GM21529 (cell line): ENCODE data around the gene KCNJ5.

Experiments
- ATAC-seq: cut with Tn5 transposase; IDR thresholded peaks from one replicate; pipeline ENCODE4 v1.9.1; 2021; ENCODE audit not compliant: unreplicated experiment

KCNJ5 gene

GRCh38 chr11:128949791-128950454 lies 58.8 kb downstream of the KCNJ5 start:
- ATAC-seq = no peak

GRCh38 chr11:128953151-128953550 lies 62.0 kb downstream of the KCNJ5 start:
- no peak for ATAC-seq

GRCh38 chr11:128955636-128956035 lies 64.5 kb downstream of the KCNJ5 start:
- ATAC-seq = no peak

GRCh38 chr11:128956401-128957201 lies 65.4 kb downstream of the KCNJ5 start:
- peak; percentile 71 for ATAC-seq

- no peak for ATAC-seq
Measured at GRCh38 chr11:128957202-128957482, 66.0 kb downstream of the KCNJ5 start.

- ATAC-seq = no peak
Measured at GRCh38 chr11:128961645-128962044, 70.5 kb downstream of the KCNJ5 start.

- no peak for ATAC-seq
Measured at GRCh38 chr11:128962896-128963295, 71.7 kb downstream of the KCNJ5 start.

- ATAC-seq = no peak
Measured at GRCh38 chr11:128963744-128964325, 72.7 kb downstream of the KCNJ5 start.

- no peak for ATAC-seq
Measured at GRCh38 chr11:128964463-128964930, 73.3 kb downstream of the KCNJ5 start.

- ATAC-seq = peak; percentile 99
Measured at GRCh38 chr11:128965485-128965884, 74.3 kb downstream of the KCNJ5 start.

- ATAC-seq = no peak
Measured at GRCh38 chr11:128967578-128967977, 76.4 kb downstream of the KCNJ5 start.

- ATAC-seq = no peak
Measured at GRCh38 chr11:128968916-128969315, 77.8 kb downstream of the KCNJ5 start.
